ENCODE results near the gene ZNF655. TPM values are rescaled to one million over a fixed set of nuclear protein-coding genes. Genes with fewer than 3 reads are reported as not detected.

Gene ZNF655
- total RNA-seq, 1 experiment from 2014 or later = not detected

DNA sequence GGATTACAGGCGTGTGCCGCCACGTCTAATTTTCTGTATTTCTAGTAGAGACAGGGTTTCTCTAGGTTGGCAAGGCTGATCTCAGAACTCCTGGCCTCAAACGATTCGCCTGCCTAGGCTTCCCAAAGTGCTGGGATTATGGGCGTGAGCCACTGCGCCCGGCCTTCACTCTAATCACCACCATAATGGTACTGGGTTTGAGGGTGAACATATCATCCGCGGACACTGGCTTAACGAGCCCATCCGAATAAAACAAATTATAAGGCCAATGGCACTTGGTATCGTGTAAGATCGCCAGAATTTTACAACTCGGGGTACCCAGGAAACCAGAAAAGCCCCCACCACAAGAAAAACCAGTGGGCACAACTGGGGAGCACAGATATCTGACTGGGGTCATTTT is 7.1 kb upstream of the ZNF655 start:
- CTCF ChIA-PET = no interaction called here
- TSS peak; percentile 86 for BruUV-seq (replicated peaks)
- Mint-ChIP-seq H3K9me3 (ENCODE audit: low read depth, unreplicated experiment) (peaks cover 3% of the 10 kb centered on the region), H3K4me1 (ENCODE audit: low read depth, unreplicated experiment) (no peaks in the 10 kb centered on the region), H3K27ac (ENCODE audit: unreplicated experiment) (no peak overlapping the region), H3K4me3 (ENCODE audit: low read depth, unreplicated experiment) (peak overlapping the region; percentile 76), H3K27me3 (ENCODE audit: unreplicated experiment) (no peaks in the 10 kb centered on the region), H3K36me3 (ENCODE audit: insufficient read depth, unreplicated experiment) (peaks cover 19% of the 10 kb centered on the region)
- intact Hi-C loops (cut with micrococcal nuclease; ENCODE audit: unreplicated experiment) = no loop called here
- TF ChIP-seq, protein P1, sequence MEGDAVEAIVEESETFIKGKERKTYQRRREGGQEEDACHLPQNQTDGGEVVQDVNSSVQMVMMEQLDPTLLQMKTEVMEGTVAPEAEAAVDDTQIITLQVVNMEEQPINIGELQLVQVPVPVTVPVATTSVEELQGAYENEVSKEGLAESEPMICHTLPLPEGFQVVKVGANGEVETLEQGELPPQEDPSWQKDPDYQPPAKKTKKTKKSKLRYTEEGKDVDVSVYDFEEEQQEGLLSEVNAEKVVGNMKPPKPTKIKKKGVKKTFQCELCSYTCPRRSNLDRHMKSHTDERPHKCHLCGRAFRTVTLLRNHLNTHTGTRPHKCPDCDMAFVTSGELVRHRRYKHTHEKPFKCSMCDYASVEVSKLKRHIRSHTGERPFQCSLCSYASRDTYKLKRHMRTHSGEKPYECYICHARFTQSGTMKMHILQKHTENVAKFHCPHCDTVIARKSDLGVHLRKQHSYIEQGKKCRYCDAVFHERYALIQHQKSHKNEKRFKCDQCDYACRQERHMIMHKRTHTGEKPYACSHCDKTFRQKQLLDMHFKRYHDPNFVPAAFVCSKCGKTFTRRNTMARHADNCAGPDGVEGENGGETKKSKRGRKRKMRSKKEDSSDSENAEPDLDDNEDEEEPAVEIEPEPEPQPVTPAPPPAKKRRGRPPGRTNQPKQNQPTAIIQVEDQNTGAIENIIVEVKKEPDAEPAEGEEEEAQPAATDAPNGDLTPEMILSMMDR (IDR thresholded peaks at IDR 0.05; ENCODE audit: unreplicated experiment) = no peak
- no peak for DNase-seq

GRCh38 chr7:99551767-99552463 is 6.5 kb upstream of the ZNF655 start, which contains the start of gene FAM200A:
FAM200A (minus strand) TSS chr7:99552114; CDS start chr7:99548407, 3,707 bp downstream.
- intact Hi-C loops (cut with micrococcal nuclease; ENCODE audit: unreplicated experiment) = no loop called here
- CTCF ChIA-PET = no interaction called here
- no peaks in the 10 kb centered on the region for H3K4me1 Mint-ChIP-seq (ENCODE audit: low read depth, unreplicated experiment)

GRCh38 chr7:99553039-99553438 is 5.4 kb upstream of the ZNF655 start:
- Mint-ChIP-seq H3K27ac (ENCODE audit: unreplicated experiment) (no peak overlapping the region), H3K36me3 (ENCODE audit: insufficient read depth, unreplicated experiment) (peaks cover 17% of the 10 kb centered on the region), H3K9me3 (ENCODE audit: low read depth, unreplicated experiment) (peaks cover 3% of the 10 kb centered on the region), H3K4me1 (ENCODE audit: low read depth, unreplicated experiment) (no peaks in the 10 kb centered on the region), H3K4me3 (ENCODE audit: low read depth, unreplicated experiment) (no peak overlapping the region), H3K27me3 (ENCODE audit: unreplicated experiment) (no peaks in the 10 kb centered on the region)
- intact Hi-C loops (cut with micrococcal nuclease; ENCODE audit: unreplicated experiment) = no loop called here
- DNase-seq = no peak
- BruUV-seq (replicated peaks) = no TSS peak
- CTCF ChIA-PET = no interaction called here
- TF ChIP-seq, protein P1 (IDR thresholded peaks at IDR 0.05; ENCODE audit: unreplicated experiment) = no peak

More at GRCh38 chr7:99551767-99552463, 6.5 kb upstream of the ZNF655 start, which contains the start of gene FAM200A:
- Mint-ChIP-seq H3K4me3 (ENCODE audit: low read depth, unreplicated experiment) (peak within 1 kb of the TSS; percentile 76), H3K9me3 (ENCODE audit: low read depth, unreplicated experiment) (peaks cover 3% of the 10 kb centered on the region), H3K27ac (ENCODE audit: unreplicated experiment) (peak within 1 kb of the TSS; percentile 67), H3K36me3 (ENCODE audit: insufficient read depth, unreplicated experiment) (peaks cover 19% of the 10 kb centered on the region), H3K27me3 (ENCODE audit: unreplicated experiment) (no peaks in the 10 kb centered on the region)
- TF ChIP-seq, protein P1 (IDR thresholded peaks at IDR 0.05; ENCODE audit: unreplicated experiment) = no peak
- DNase-seq = peak; percentile 76
- BruUV-seq (replicated peaks) = no TSS peak

DNA sequence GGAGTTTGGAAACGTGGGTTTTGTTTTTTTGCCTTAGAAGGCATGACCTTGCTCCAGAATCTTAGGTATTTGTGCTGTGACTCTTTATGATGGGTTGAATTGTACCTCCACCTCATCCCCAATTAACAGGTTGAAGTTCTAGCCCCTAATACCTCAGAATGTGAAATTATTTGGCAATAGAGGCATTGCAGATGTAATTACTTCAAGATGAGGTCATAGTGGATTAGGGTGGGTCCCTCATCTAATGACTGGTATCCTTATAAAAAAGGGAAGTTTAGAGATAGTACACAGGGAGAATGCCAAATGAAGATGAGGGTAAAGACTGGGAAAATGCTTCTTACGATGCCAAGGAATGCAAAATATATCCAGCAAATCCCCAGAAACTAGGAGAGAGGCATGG is 3.5 kb upstream of the ZNF655 start:
- no TSS peak for BruUV-seq (replicated peaks)
- intact Hi-C loops (cut with micrococcal nuclease; ENCODE audit: unreplicated experiment) = no loop called here
- peaks cover 13% of the 10 kb centered on the region for H3K36me3 Mint-ChIP-seq (ENCODE audit: insufficient read depth, unreplicated experiment)

More for the DNA sequence above, 3.5 kb upstream of the ZNF655 start:
- H3K9me3 Mint-ChIP-seq (ENCODE audit: low read depth, unreplicated experiment) = no peaks in the 10 kb centered on the region
- no peaks in the 10 kb centered on the region for H3K4me1 Mint-ChIP-seq (ENCODE audit: low read depth, unreplicated experiment)
- no peak overlapping the region for H3K4me3 Mint-ChIP-seq (ENCODE audit: low read depth, unreplicated experiment)
- no peak overlapping the region for H3K27ac Mint-ChIP-seq (ENCODE audit: unreplicated experiment)
- no peaks in the 10 kb centered on the region for H3K27me3 Mint-ChIP-seq (ENCODE audit: unreplicated experiment)
- TF ChIP-seq, protein P1 (IDR thresholded peaks at IDR 0.05; ENCODE audit: unreplicated experiment) = no peak
- no peak for DNase-seq
- CTCF ChIA-PET = no interaction called here

Measured in Calu3 (cell line).